Thyroid gland (tissue), 4 donors: ENCODE measurements around the gene TMEM207.

Source experiments
- CTCF ChIP-seq, 6 experiments: fragments of 200-600 bp in 3 of 6; fragments of 450-650 bp in 3 of 6; sonication (generic) in 3 of 6; IDR thresholded peaks; one replicate each; pipeline ENCODE4 v1.5.1; 2016 to 2019; ENCODE audit warnings: antibody characterized with exemption in 6 of 6, mild to moderate bottlenecking in 2 of 6, inconsistent platforms in 1 of 6, moderate library complexity in 1 of 6
- POLR2A ChIP-seq, 2 donors: fragments of 450-650 bp; IDR thresholded peaks; one replicate each; pipeline ENCODE4 v1.6.1; 2017; ENCODE audit warnings: antibody characterized with exemption in 2 of 2, mild to moderate bottlenecking in 2 of 2, moderate library complexity in 1 of 2

- no peak for TF ChIP-seq POLR2A (IDR thresholded peaks at IDR 0.05)
- TF ChIP-seq CTCF (IDR thresholded peaks at IDR 0.05), result no peak
Observed at GRCh38 chr3:190424108-190424477, 25.6 kb downstream of the TMEM207 start.
